GM18867 (cell line): ENCODE results near the gene HAGHL.
"Not testable (repeated sequence)": the region's sequence is repeated elsewhere in the genome, so short reads cannot be mapped to it uniquely, and the experiment has no call there.

Source experiments
- ATAC-seq: cut with Tn5 transposase; IDR thresholded peaks from one replicate; pipeline ENCODE4 v1.9.1; 2021; ENCODE audit warnings: mild to moderate bottlenecking, moderate library complexity; ENCODE audit not compliant: unreplicated experiment

HAGHL gene

GRCh38 chr16:707062-707538, 19.8 kb upstream of the HAGHL start:
- ATAC-seq = no peak

GRCh38 chr16:708019-708418, 18.9 kb upstream of the HAGHL start:
- no peak for ATAC-seq

GRCh38 chr16:708959-709358, 17.9 kb upstream of the HAGHL start:
- ATAC-seq = no peak

- ATAC-seq = no peak
Observed at GRCh38 chr16:709566-710499, 17.1 kb upstream of the HAGHL start.

- ATAC-seq = no peak
Observed at GRCh38 chr16:710500-711075, 16.3 kb upstream of the HAGHL start.

- ATAC-seq = no peak
Observed at GRCh38 chr16:711084-711483, 15.8 kb upstream of the HAGHL start.

GRCh38 chr16:711548-712320, 15.2 kb upstream of the HAGHL start:
- no peak for ATAC-seq

- not testable (repeated sequence) for ATAC-seq
Observed at GRCh38 chr16:712740-713250, 14.1 kb upstream of the HAGHL start.

- ATAC-seq = no peak
Observed at GRCh38 chr16:714079-714478, 12.8 kb upstream of the HAGHL start.

- peak; percentile 71 for ATAC-seq
Observed at GRCh38 chr16:714558-715476, 12.1 kb upstream of the HAGHL start, which contains the start of gene METRN. Gene METRN, plus strand, starts transcription at chr16:715118. Its CDS starts 172 bp downstream, at chr16:715290.

GRCh38 chr16:715477-716199, 11.3 kb upstream of the HAGHL start:
- peak; percentile 6 for ATAC-seq

GRCh38 chr16:716200-716568, 10.7 kb upstream of the HAGHL start:
- no peak for ATAC-seq

- ATAC-seq = no peak
Observed at GRCh38 chr16:716768-717325, 10.1 kb upstream of the HAGHL start.

GRCh38 chr16:717450-718245, 9.3 kb upstream of the HAGHL start:
- no peak for ATAC-seq

GRCh38 chr16:718389-718788, 8.5 kb upstream of the HAGHL start:
- ATAC-seq = no peak

GRCh38 chr16:718922-719321, 8.0 kb upstream of the HAGHL start:
- no peak for ATAC-seq

- ATAC-seq = no peak
Observed at GRCh38 chr16:719815-720446, 7.0 kb upstream of the HAGHL start.

- no peak for ATAC-seq
Observed at GRCh38 chr16:720447-720989, 6.4 kb upstream of the HAGHL start.
